Measurements from ENCODE around the gene EFHD2. TPM values are rescaled to one million over a fixed set of nuclear protein-coding genes. Genes with fewer than 3 reads are reported as not detected.

Gene EFHD2
- total RNA-seq, 1 donor from 2014 or later, result 6.5 TPM

- no peak overlapping the region for H2AFZ ChIP-seq (replicated peaks)
- H3K9me3 Mint-ChIP-seq, result peaks cover 6% of the 10 kb centered on the region
- H3K36me3 ChIP-seq, result no peaks in the 10 kb centered on the region
- no peak overlapping the region for H3K27ac ChIP-seq
- peaks cover 7% of the 10 kb centered on the region for H3K27me3 Mint-ChIP-seq (ENCODE audit: insufficient read depth, low read depth)
- no peak overlapping the region for H3K27ac Mint-ChIP-seq
- no peak overlapping the region for H3K4me3 ChIP-seq
- no peak for DNase-seq (ENCODE audit: low spot score)
- H4K20me1 ChIP-seq (ENCODE audit: low read depth), result no peaks in the 10 kb centered on the region
- H3K4me1 Mint-ChIP-seq, result peaks cover 22% of the 10 kb centered on the region
- no peak overlapping the region for H3K4me2 ChIP-seq
- H3K79me2 ChIP-seq (ENCODE audit: low read depth), result no peaks in the 10 kb centered on the region
- peaks cover 3% of the 10 kb centered on the region for H3F3A ChIP-seq (ENCODE audit: low read depth)
- no peak overlapping the region for H3K4me3 Mint-ChIP-seq
- peaks cover 7% of the 10 kb centered on the region for H3K4me1 ChIP-seq
- TF ChIP-seq CTCF (IDR thresholded peaks at IDR 0.05), result no peak
- TF ChIP-seq EZH2phosphoT487 (IDR thresholded peaks at IDR 0.05), result no peak
- no peak overlapping the region for H3K9ac ChIP-seq
- peaks cover 5% of the 10 kb centered on the region for H3K36me3 Mint-ChIP-seq
- H3K9me3 ChIP-seq (ENCODE audit: low read depth), result no peaks in the 10 kb centered on the region
- H3K27me3 ChIP-seq, result no peaks in the 10 kb centered on the region
Observed at GRCh38 chr1:15394258-15394690, 15.4 kb upstream of the EFHD2 start.

DNA sequence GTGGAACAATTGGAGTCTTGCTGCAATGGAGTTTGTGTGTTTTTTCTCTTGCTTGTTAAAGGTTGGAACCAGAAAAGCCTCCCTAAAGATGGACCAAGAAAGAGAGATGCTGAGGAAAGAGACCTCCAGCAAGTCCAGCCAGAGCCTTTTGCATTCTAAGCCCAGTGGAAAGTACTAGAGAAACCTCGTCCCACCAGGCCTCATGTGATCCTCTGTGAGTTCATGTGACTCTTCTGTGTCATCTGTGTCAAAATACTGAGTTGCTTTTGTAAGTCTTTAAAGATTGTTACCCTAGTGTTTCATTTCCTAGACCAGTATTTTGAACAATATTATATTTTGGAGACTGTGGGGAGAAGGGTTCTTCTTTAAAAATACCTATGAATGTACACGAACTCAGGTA lies 12.5 kb upstream of the EFHD2 start:
- peaks cover 3% of the 10 kb centered on the region for H3F3A ChIP-seq (ENCODE audit: low read depth)
- H3K4me3 ChIP-seq, result no peak overlapping the region
- no peaks in the 10 kb centered on the region for H3K79me2 ChIP-seq (ENCODE audit: low read depth)
- H3K4me2 ChIP-seq, result no peak overlapping the region
- Mint-ChIP-seq H3K9me3 (peaks cover 15% of the 10 kb centered on the region), H3K4me3 (no peak overlapping the region), H3K36me3 (peaks cover 12% of the 10 kb centered on the region), H3K4me1 (peaks cover 16% of the 10 kb centered on the region), H3K27ac (no peak overlapping the region), H3K27me3 (ENCODE audit: insufficient read depth, low read depth) (peaks cover 12% of the 10 kb centered on the region)
- TF ChIP-seq EZH2phosphoT487 (IDR thresholded peaks at IDR 0.05), result no peak
- TF ChIP-seq CTCF (IDR thresholded peaks at IDR 0.05), result no peak
- no peak for TF ChIP-seq EZH2 (IDR thresholded peaks at IDR 0.05)
- no peak for DNase-seq (ENCODE audit: low spot score)
- H3K27ac ChIP-seq, result no peak overlapping the region
- H3K36me3 ChIP-seq, result no peaks in the 10 kb centered on the region
- no peaks in the 10 kb centered on the region for H3K9me3 ChIP-seq (ENCODE audit: low read depth)
- H4K20me1 ChIP-seq (ENCODE audit: low read depth), result no peaks in the 10 kb centered on the region
- H3K4me1 ChIP-seq, result peaks cover 7% of the 10 kb centered on the region
- H3K27me3 ChIP-seq, result no peaks in the 10 kb centered on the region
- no peak overlapping the region for H3K9ac ChIP-seq
- H2AFZ ChIP-seq (replicated peaks), result no peak overlapping the region

DNA sequence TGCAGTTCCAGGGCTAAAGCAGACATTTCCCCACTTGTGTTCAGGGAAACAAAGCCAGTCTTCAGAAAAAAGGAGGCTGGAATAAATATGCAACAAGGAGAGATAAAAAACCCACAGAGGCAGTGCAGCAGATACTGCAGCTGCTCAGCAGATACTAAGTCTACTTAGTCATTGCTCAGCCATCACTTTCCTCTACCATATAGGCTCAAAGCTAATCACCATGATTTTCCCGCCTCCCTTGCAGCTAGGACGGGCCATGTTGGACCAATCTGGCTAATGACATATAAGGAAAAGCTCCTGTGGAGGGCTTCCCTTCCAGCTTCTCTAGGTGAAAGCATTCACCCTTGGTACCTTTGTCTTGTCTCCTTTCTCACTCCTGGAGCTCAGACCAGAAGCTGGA lies 10.0 kb upstream of the EFHD2 start:
- Histone ChIP-seq H3K9me3 (ENCODE audit: low read depth) (no peaks in the 10 kb centered on the region), H3K4me1 (no peaks in the 10 kb centered on the region), H3K79me2 (ENCODE audit: low read depth) (no peaks in the 10 kb centered on the region), H4K20me1 (ENCODE audit: low read depth) (no peaks in the 10 kb centered on the region), H3F3A (ENCODE audit: low read depth) (no peaks in the 10 kb centered on the region), H3K36me3 (no peaks in the 10 kb centered on the region), H3K27ac (no peak overlapping the region), H2AFZ (replicated peaks) (no peak overlapping the region), H3K9ac (no peak overlapping the region), H3K4me2 (no peak overlapping the region), H3K27me3 (no peaks in the 10 kb centered on the region), H3K4me3 (no peak overlapping the region)
- Mint-ChIP-seq H3K4me1 (peaks cover 8% of the 10 kb centered on the region), H3K27ac (no peak overlapping the region), H3K36me3 (peaks cover 12% of the 10 kb centered on the region), H3K9me3 (peaks cover 15% of the 10 kb centered on the region), H3K4me3 (no peak overlapping the region), H3K27me3 (ENCODE audit: insufficient read depth, low read depth) (peaks cover 5% of the 10 kb centered on the region)
- TF ChIP-seq EZH2phosphoT487 (IDR thresholded peaks at IDR 0.05), result no peak
- no peak for TF ChIP-seq EZH2 (IDR thresholded peaks at IDR 0.05)
- TF ChIP-seq CTCF (IDR thresholded peaks at IDR 0.05), result no peak
- DNase-seq (ENCODE audit: low spot score), result no peak
